A549 (cell line): Measurements from ENCODE around the gene NKAIN2. TPM values are rescaled to one million over a fixed set of nuclear protein-coding genes. Genes with fewer than 3 reads are reported as not detected.

Experiments used
- ATAC-seq, 2 experiments: fragments of 200-7000 bp in 1 of 2; fragments of >200 bp in 1 of 2; cut with Nextera tagmentation in 1 of 2; cut with Tn5 transposase in 1 of 2; 3 replicates each; pipeline versions ENCODE4 v1.8.0 to v1.9.1; 2018 to 2020; ENCODE audit warnings: mild to moderate bottlenecking in 1 of 2, moderate library complexity in 1 of 2
- CTCF ChIA-PET: fragments of 300-600 bp; sonication (Branson Sonifier 250); formaldehyde crosslinking; extraction: SDS; loops from one replicate; lab custom pipeline; 2021; ENCODE audit warnings: antibody characterized with exemption, inconsistent platforms; lab: Yijun Ruan, JAX
- POLR2A ChIA-PET: fragments of 350-600 bp; formaldehyde crosslinking; extraction: SDS; loops from one replicate; lab custom pipeline; 2021; ENCODE audit warnings: antibody characterized with exemption, inconsistent platforms; lab: Yijun Ruan, JAX
- DNase-seq, 2 experiments: peaks; one replicate each; pipeline versions ENCODE4 v3.0.0 to v3.0.0-alpha.2; 2011 to 2016; ENCODE audit warnings: low read depth in 1 of 2, low spot score in 1 of 2
- FAIRE-seq: peaks from 2 replicates; lab custom pipeline; 2011; peaks lifted over from hg19 to GRCh38; lab: Jason Lieb, UNC
- H3K27ac ChIP-seq, 2 experiments: fragments of >200 bp; sonication (Bioruptor Twin); formaldehyde crosslinking; 3 replicates each; pipeline ENCODE4 v1.5.1; 2016 to 2017
- H3K4me1 ChIP-seq: fragments of >200 bp; sonication (Bioruptor Twin); formaldehyde crosslinking; 3 replicates; pipeline ENCODE4 v1.6.1; 2016
- H3K4me2 ChIP-seq: fragments of >200 bp; sonication (Bioruptor Twin); formaldehyde crosslinking; 3 replicates; pipeline ENCODE4 v1.6.1; 2016
- H3K4me3 ChIP-seq: fragments of >200 bp; sonication (Bioruptor Twin); formaldehyde crosslinking; 3 replicates; pipeline ENCODE4 v1.5.1; 2016
- H3K9me3 ChIP-seq: fragments of >200 bp; sonication (Bioruptor Twin); formaldehyde crosslinking; 3 replicates; pipeline ENCODE4 v1.6.1; 2016
- CBX2 ChIP-seq: fragments of 200-600 bp; sonication (generic); IDR thresholded peaks from 2 replicates; pipeline ENCODE4 v1.6.1; 2016; ENCODE audit warnings: low read depth, mild to moderate bottlenecking, borderline replicate concordance
- CEBPB ChIP-seq, 2 experiments: fragments of >200 bp in 1 of 2; sonication (Bioruptor Twin) in 1 of 2; formaldehyde crosslinking in 1 of 2; IDR thresholded peaks; 2 replicates each; pipeline ENCODE4 v1.6.1; 2012 to 2016
- CHD4 ChIP-seq: fragments of 200-600 bp; sonication (generic); IDR thresholded peaks from 2 replicates; pipeline ENCODE4 v1.6.1; 2016; ENCODE audit warnings: antibody characterized with exemption, mild to moderate bottlenecking, borderline replicate concordance
- EHF ChIP-seq: fragments of 250-450 bp; sonication (Bioruptor Pico); IDR thresholded peaks from 2 replicates; pipeline ENCODE4 v1.5.0; 2020; ENCODE audit warnings: mild to moderate bottlenecking
- ESRRA ChIP-seq: fragments of 150-350 bp; IDR thresholded peaks from 2 replicates; pipeline ENCODE4 v1.6.1; 2014; ENCODE audit warnings: mild to moderate bottlenecking, low read length, borderline replicate concordance
- FOXS1 ChIP-seq: fragments of 250-450 bp; sonication (Bioruptor Pico); IDR thresholded peaks from 2 replicates; pipeline ENCODE4 v1.5.0; 2020; ENCODE audit warnings: mild to moderate bottlenecking, moderate library complexity
- GATA3 ChIP-seq: IDR thresholded peaks from 2 replicates; pipeline ENCODE4 v1.6.1; 2012; ENCODE audit warnings: borderline replicate concordance
- HOXB13 ChIP-seq: fragments of 250-450 bp; sonication (Bioruptor Pico); IDR thresholded peaks from 2 replicates; pipeline ENCODE4 v1.5.0; 2020; ENCODE audit warnings: low read depth, mild to moderate bottlenecking, moderate library complexity
- JUN ChIP-seq, 2 experiments: fragments of >200 bp; sonication (Bioruptor Twin); formaldehyde crosslinking; IDR thresholded peaks; 2 replicates in 1 of 2; 3 replicates in 1 of 2; pipeline ENCODE4 v1.6.1; 2016 to 2017
- KDM5A ChIP-seq: fragments of 200-600 bp; sonication (generic); IDR thresholded peaks from 2 replicates; pipeline ENCODE4 v1.6.1; 2016; ENCODE audit warnings: antibody characterized with exemption, mild to moderate bottlenecking
- NR3C1 ChIP-seq: fragments of >200 bp; sonication (Bioruptor Twin); formaldehyde crosslinking; IDR thresholded peaks from 3 replicates; pipeline ENCODE4 v1.6.1; 2017
- PHF8 ChIP-seq: fragments of 200-600 bp; sonication (generic); IDR thresholded peaks from 2 replicates; pipeline ENCODE4 v1.6.1; 2016; ENCODE audit warnings: low read depth, mild to moderate bottlenecking, antibody characterized with exemption, moderate library complexity, borderline replicate concordance
- RAD21 ChIP-seq, 2 experiments: fragments of >200 bp in 1 of 2; sonication (Bioruptor Twin) in 1 of 2; formaldehyde crosslinking in 1 of 2; IDR thresholded peaks in 1 of 2; conservative IDR thresholded peaks in 1 of 2; 2 replicates in 1 of 2; 3 replicates in 1 of 2; pipeline ENCODE4 v1.6.1; 2012 to 2018; ENCODE audit warnings: inconsistent platforms in 1 of 2
- RARB ChIP-seq: fragments of 250-450 bp; sonication (Bioruptor Pico); IDR thresholded peaks from 2 replicates; pipeline ENCODE4 v1.8.0; 2021; ENCODE audit warnings: mild to moderate bottlenecking, moderate library complexity
- TP53 ChIP-seq: fragments of 250-450 bp; sonication (Bioruptor Pico); IDR thresholded peaks from 2 replicates; pipeline ENCODE4 v1.5.0; 2021; ENCODE audit warnings: mild to moderate bottlenecking, moderate library complexity
- ZNF302 ChIP-seq: fragments of 250-450 bp; sonication (Bioruptor Pico); IDR thresholded peaks from 2 replicates; pipeline ENCODE4 v1.9.0; 2021; ENCODE audit warnings: inconsistent platforms, mild to moderate bottlenecking, moderate library complexity
- WGBS: methylation state at CpG from one replicate; pipeline ENCODE4 v1.1.6; 2017; ENCODE audit errors: missing lambda C conversion rate; 5-methylcytosine and 5-hydroxymethylcytosine counted together
- polyA plus RNA-seq, 4 experiments: library from polyadenylated mRNA; depleted of rRNA in 3 of 4; stranded (reverse); fragments of >200 nt; fragmentation: RNase III in 1 of 4; extraction: RNeasy Plus Mini Kit Qiagen cat#74134 plus additional on column Dnase treatment in 1 of 4; gene quantifications; 2 replicates in 3 of 4; 3 replicates in 1 of 4; pipeline ENCODE4 v1.2.3, GENCODE V29; 2011 to 2017
- TF ChIP-seq, protein P1 (sequence below): fragments of >200 bp; sonication (Bioruptor Twin); formaldehyde crosslinking; IDR thresholded peaks from 3 replicates; pipeline ENCODE4 v1.5.1; 2016
- TF ChIP-seq, protein P2 (sequence below): IDR thresholded peaks from 2 replicates; pipeline ENCODE4 v1.6.1; 2012; ENCODE audit warnings: low read depth, borderline replicate concordance
- TF ChIP-seq, protein P3 (sequence below): fragments of 150-350 bp; IDR thresholded peaks from 2 replicates; pipeline ENCODE4 v1.6.1; 2014; ENCODE audit warnings: low read depth, mild to moderate bottlenecking, low read length
- TF ChIP-seq, protein P4 (sequence below): fragments of 200-600 bp; sonication (generic); IDR thresholded peaks from 2 replicates; pipeline ENCODE4 v1.6.1; 2016; ENCODE audit warnings: antibody characterized with exemption, mild to moderate bottlenecking, moderate library complexity
- TF ChIP-seq, protein P5 (sequence below): fragments of >200 bp; sonication (Bioruptor Twin); formaldehyde crosslinking; IDR thresholded peaks from 3 replicates; pipeline ENCODE4 v1.6.1; 2016

Gene NKAIN2
- polyA plus RNA-seq, 2 of the 4 experiments (the other 2 are of a cell fraction) = not detected

DNA sequence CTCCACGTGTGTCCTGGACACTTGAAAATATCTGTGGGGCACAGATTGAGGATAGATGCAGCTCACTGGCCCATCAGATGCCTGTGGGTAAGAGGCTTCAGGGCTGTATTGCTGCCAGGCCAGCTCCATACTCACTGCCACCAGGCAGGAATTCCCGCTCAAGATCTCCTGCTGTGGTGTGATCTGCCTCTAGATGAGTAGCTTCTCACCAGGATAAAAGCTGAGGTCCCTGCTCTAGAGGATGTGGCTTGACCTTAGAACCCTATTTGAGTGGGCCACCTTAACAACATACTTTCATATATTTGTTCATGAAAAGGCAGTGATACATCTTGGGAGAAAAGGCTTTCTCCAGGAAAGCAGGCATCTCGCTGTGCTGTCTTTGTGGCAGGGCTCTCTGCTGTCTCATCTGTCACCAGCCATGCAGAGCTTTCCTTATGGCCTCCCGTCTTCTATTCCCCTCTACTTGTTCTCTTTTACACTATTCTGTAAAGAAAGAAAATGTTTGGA, 992.9 kb downstream of the NKAIN2 start (continued):
- TF ChIP-seq ESRRA = no peak

DNA sequence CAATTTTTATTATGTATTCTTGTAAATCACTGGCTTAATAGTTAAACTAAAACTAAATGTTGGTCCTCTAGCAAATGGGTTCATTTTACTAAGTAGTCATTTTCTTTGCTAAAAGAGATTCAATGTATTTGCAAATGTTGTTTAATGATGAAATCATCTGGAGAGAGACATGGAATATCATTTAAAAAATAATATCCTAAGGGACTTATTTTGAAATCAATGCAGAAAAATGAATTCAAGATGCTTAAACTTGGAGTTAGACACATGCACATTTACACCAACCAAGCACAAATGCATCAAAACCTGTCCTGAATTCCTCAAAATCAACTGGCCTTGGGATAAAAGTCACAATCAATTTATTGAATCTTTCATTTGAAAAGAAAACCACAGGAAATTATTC, 993.6 kb downstream of the NKAIN2 start:
- H3K4me2 ChIP-seq = no peak overlapping the region
- ChIA-PET CTCF (interaction anchor here (2.5 kb wide), 1 partner anchor 995 kb away, joined by 8 read pairs; no protein-coding TSS in a partner anchor), POLR2A (no interaction called here)
- no peak for TF ChIP-seq NR3C1
- TF ChIP-seq EHF (CRISPR knock-in tag) = no peak
- TF ChIP-seq TP53 (CRISPR knock-in tag) = no peak
- TF ChIP-seq, protein P1, sequence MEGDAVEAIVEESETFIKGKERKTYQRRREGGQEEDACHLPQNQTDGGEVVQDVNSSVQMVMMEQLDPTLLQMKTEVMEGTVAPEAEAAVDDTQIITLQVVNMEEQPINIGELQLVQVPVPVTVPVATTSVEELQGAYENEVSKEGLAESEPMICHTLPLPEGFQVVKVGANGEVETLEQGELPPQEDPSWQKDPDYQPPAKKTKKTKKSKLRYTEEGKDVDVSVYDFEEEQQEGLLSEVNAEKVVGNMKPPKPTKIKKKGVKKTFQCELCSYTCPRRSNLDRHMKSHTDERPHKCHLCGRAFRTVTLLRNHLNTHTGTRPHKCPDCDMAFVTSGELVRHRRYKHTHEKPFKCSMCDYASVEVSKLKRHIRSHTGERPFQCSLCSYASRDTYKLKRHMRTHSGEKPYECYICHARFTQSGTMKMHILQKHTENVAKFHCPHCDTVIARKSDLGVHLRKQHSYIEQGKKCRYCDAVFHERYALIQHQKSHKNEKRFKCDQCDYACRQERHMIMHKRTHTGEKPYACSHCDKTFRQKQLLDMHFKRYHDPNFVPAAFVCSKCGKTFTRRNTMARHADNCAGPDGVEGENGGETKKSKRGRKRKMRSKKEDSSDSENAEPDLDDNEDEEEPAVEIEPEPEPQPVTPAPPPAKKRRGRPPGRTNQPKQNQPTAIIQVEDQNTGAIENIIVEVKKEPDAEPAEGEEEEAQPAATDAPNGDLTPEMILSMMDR = no peak
- TF ChIP-seq PHF8 = no peak
- TF ChIP-seq, protein P2, sequence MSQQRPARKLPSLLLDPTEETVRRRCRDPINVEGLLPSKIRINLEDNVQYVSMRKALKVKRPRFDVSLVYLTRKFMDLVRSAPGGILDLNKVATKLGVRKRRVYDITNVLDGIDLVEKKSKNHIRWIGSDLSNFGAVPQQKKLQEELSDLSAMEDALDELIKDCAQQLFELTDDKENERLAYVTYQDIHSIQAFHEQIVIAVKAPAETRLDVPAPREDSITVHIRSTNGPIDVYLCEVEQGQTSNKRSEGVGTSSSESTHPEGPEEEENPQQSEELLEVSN = no peak
- TF ChIP-seq FOXS1 = no peak
- H3K9me3 ChIP-seq = no peaks in the 10 kb centered on the region
- FAIRE-seq (no peak), ATAC-seq (no peak), DNase-seq (no peak)
- H3K27ac ChIP-seq = no peak overlapping the region
- H3K4me3 ChIP-seq = no peak overlapping the region
- no peaks in the 10 kb centered on the region for H3K4me1 ChIP-seq

DNA sequence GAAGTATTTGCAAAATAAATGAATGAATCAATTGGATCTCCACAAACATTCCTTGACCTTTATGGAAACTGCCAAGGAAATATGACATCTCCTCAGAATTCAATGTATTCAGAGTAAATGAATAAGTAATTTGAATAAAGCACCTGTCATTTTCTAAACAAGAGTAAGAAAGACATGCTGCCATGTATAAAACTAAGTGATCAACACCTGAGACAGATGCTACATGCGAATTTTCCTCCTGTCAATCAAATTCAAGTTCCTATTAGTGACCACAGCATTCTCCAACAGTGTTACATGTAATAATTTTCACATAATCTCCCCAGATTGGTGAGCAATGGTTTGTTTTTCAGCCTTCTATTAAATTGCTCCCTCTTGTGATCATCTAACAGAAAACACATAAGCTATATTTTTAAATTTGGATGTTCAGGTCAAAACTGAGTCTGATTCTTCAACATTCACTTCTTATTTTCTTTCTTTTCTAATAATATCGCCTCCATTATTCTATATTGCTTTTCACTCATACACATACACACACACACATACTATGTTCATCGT, 995.4 kb downstream of the NKAIN2 start:
- WGBS = 16% methylated on average over 3 of the region's 3 CpGs
- H3K4me2 ChIP-seq = no peak overlapping the region
- DNase-seq = no peak
- FAIRE-seq = no peak
- POLR2A ChIA-PET = no interaction called here
- H3K4me1 ChIP-seq = no peaks in the 10 kb centered on the region
- no peak overlapping the region for H3K27ac ChIP-seq
- no peak for ATAC-seq
- H3K4me3 ChIP-seq = no peak overlapping the region
- CTCF ChIA-PET = no interaction called here
- no peaks in the 10 kb centered on the region for H3K9me3 ChIP-seq
- no peak for TF ChIP-seq KDM5A
- TF ChIP-seq GATA3 = no peak
- TF ChIP-seq JUN (IDR thresholded peaks at IDR 0.05) = no peak
- no peak for TF ChIP-seq CEBPB (IDR thresholded peaks at IDR 0.05)
- TF ChIP-seq RAD21 (conservative IDR thresholded peaks at IDR 0.05 in 1 of 2, IDR thresholded peaks at IDR 0.05 in 1 of 2) = no peak
- TF ChIP-seq, protein P3, sequence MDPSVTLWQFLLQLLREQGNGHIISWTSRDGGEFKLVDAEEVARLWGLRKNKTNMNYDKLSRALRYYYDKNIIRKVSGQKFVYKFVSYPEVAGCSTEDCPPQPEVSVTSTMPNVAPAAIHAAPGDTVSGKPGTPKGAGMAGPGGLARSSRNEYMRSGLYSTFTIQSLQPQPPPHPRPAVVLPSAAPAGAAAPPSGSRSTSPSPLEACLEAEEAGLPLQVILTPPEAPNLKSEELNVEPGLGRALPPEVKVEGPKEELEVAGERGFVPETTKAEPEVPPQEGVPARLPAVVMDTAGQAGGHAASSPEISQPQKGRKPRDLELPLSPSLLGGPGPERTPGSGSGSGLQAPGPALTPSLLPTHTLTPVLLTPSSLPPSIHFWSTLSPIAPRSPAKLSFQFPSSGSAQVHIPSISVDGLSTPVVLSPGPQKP = no peak
- TF ChIP-seq, protein P4, sequence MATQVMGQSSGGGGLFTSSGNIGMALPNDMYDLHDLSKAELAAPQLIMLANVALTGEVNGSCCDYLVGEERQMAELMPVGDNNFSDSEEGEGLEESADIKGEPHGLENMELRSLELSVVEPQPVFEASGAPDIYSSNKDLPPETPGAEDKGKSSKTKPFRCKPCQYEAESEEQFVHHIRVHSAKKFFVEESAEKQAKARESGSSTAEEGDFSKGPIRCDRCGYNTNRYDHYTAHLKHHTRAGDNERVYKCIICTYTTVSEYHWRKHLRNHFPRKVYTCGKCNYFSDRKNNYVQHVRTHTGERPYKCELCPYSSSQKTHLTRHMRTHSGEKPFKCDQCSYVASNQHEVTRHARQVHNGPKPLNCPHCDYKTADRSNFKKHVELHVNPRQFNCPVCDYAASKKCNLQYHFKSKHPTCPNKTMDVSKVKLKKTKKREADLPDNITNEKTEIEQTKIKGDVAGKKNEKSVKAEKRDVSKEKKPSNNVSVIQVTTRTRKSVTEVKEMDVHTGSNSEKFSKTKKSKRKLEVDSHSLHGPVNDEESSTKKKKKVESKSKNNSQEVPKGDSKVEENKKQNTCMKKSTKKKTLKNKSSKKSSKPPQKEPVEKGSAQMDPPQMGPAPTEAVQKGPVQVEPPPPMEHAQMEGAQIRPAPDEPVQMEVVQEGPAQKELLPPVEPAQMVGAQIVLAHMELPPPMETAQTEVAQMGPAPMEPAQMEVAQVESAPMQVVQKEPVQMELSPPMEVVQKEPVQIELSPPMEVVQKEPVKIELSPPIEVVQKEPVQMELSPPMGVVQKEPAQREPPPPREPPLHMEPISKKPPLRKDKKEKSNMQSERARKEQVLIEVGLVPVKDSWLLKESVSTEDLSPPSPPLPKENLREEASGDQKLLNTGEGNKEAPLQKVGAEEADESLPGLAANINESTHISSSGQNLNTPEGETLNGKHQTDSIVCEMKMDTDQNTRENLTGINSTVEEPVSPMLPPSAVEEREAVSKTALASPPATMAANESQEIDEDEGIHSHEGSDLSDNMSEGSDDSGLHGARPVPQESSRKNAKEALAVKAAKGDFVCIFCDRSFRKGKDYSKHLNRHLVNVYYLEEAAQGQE = no peak
- no peak for TF ChIP-seq HOXB13
- TF ChIP-seq RARB (CRISPR knock-in tag) = no peak
- TF ChIP-seq ZNF302 = no peak
- TF ChIP-seq CHD4 = no peak
- no peak for TF ChIP-seq CBX2
- TF ChIP-seq, protein P5, sequence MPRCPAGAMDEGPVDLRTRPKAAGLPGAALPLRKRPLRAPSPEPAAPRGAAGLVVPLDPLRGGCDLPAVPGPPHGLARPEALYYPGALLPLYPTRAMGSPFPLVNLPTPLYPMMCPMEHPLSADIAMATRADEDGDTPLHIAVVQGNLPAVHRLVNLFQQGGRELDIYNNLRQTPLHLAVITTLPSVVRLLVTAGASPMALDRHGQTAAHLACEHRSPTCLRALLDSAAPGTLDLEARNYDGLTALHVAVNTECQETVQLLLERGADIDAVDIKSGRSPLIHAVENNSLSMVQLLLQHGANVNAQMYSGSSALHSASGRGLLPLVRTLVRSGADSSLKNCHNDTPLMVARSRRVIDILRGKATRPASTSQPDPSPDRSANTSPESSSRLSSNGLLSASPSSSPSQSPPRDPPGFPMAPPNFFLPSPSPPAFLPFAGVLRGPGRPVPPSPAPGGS = no peak
